IMR-90 (cell line): Measurements from ENCODE around the gene BCAS4. TPM values are rescaled to one million over a fixed set of nuclear protein-coding genes. Genes with fewer than 3 reads are reported as not detected.

Experiments used
- ATAC-seq: fragments of 200-7000 bp; cut with Tn5 transposase; 2 replicates; pipeline ENCODE4 v1.9.1; 2020; ENCODE audit warnings: low read depth, mild to moderate bottlenecking, moderate library complexity
- BruUV-seq: library from RNA; stranded (reverse); fragments of 400-500 nt; replicated peaks from 2 replicates; lab custom pipeline; 2021; lab: Mats Ljungman, UMichigan
- CTCF ChIA-PET: fragments of 300-600 bp; formaldehyde crosslinking; extraction: SDS; loops from one replicate; lab custom pipeline; 2021; ENCODE audit warnings: antibody characterized with exemption; lab: Yijun Ruan, JAX
- POLR2A ChIA-PET: fragments of 300-600 bp; sonication (Branson Sonifier 250); formaldehyde crosslinking; loops from one replicate; lab custom pipeline; 2022; ENCODE audit warnings: antibody characterized with exemption; ENCODE audit not compliant: unreplicated experiment; lab: Charles Lee
- DNase-seq: peaks from one replicate; pipeline ENCODE4 v3.0.0; 2013
- H2AFZ ChIP-seq: replicated peaks from 2 replicates; pipeline ENCODE3; 2013; ENCODE audit warnings: low read length, mild to moderate bottlenecking; ENCODE audit not compliant: poor library complexity
- H2AK5ac ChIP-seq: 2 replicates; pipeline ENCODE4 v1.6.1; 2013; ENCODE audit warnings: low read depth, low read length, inconsistent platforms
- H2AK9ac ChIP-seq: replicated peaks from 2 replicates; pipeline ENCODE3; 2013; ENCODE audit warnings: mild to moderate bottlenecking, low read depth, low read length, moderate library complexity; ENCODE audit not compliant: poor library complexity
- H2BK120ac ChIP-seq: 2 replicates; pipeline ENCODE4 v1.6.1; 2013; ENCODE audit warnings: low read depth, low read length, inconsistent platforms
- H2BK15ac ChIP-seq: 3 replicates; pipeline ENCODE4 v1.6.1; 2013; ENCODE audit warnings: low read depth, low read length, inconsistent platforms
- H2BK20ac ChIP-seq: 2 replicates; pipeline ENCODE4 v1.6.1; 2013; ENCODE audit warnings: low read depth, mild to moderate bottlenecking, inconsistent platforms, low read length, moderate library complexity
- H2BK5ac ChIP-seq: 2 replicates; pipeline ENCODE4 v1.6.1; 2013; ENCODE audit warnings: mild to moderate bottlenecking, low read depth, low read length, inconsistent platforms; ENCODE audit not compliant: poor library complexity, severe bottlenecking
- H3K14ac ChIP-seq: replicated peaks from 2 replicates; pipeline ENCODE4 v1.6.1; 2013; ENCODE audit warnings: low read depth, low read length, inconsistent platforms
- H3K18ac ChIP-seq: 2 replicates; pipeline ENCODE4 v1.6.1; 2013; ENCODE audit warnings: low read depth, low read length, control low read depth
- H3K23ac ChIP-seq: 2 replicates; pipeline ENCODE4 v1.6.1; 2013; ENCODE audit warnings: low read depth, low read length, inconsistent platforms
- H3K27ac ChIP-seq: 2 replicates; pipeline ENCODE4 v1.5.1; 2013; ENCODE audit warnings: mild to moderate bottlenecking, control low read depth, low read length; ENCODE audit not compliant: insufficient read depth
- H3K27me3 ChIP-seq: 2 replicates; pipeline ENCODE4 v1.6.1; 2013; ENCODE audit warnings: low read length; ENCODE audit not compliant: control insufficient read depth, insufficient read depth
- H3K36me3 ChIP-seq: 2 replicates; pipeline ENCODE4 v1.6.1; 2013; ENCODE audit warnings: low read length, mixed read lengths; ENCODE audit not compliant: control insufficient read depth, insufficient read depth
- H3K4ac ChIP-seq: 2 replicates; pipeline ENCODE4 v1.6.1; 2013; ENCODE audit warnings: low read depth, low read length, inconsistent platforms
- H3K4me1 ChIP-seq: 2 replicates; pipeline ENCODE4 v1.6.1; 2013; ENCODE audit warnings: low read length, mixed read lengths; ENCODE audit not compliant: control insufficient read depth, insufficient read depth
- H3K4me2 ChIP-seq: 2 replicates; pipeline ENCODE4 v1.6.1; 2013; ENCODE audit warnings: low read depth, mild to moderate bottlenecking, control low read depth, low read length, moderate library complexity
- H3K4me3 ChIP-seq: 2 replicates; pipeline ENCODE4 v1.5.1; 2013; ENCODE audit warnings: low read depth, mild to moderate bottlenecking, control low read depth, low read length, moderate library complexity; ENCODE audit not compliant: insufficient read depth
- H3K56ac ChIP-seq: 2 replicates; pipeline ENCODE4 v1.6.1; 2013; ENCODE audit warnings: low read length, inconsistent platforms; ENCODE audit not compliant: insufficient read depth; ENCODE audit errors: extremely low read depth
- H3K79me1 ChIP-seq, 2 experiments: 2 replicates each; pipeline ENCODE4 v1.6.1; 2013; ENCODE audit warnings: low read length in 2 of 2, inconsistent platforms in 1 of 2, low read depth in 1 of 2
- H3K9ac ChIP-seq: 2 replicates; pipeline ENCODE4 v1.6.1; 2013; ENCODE audit warnings: low read depth, low read length, control low read depth
- H3K9me1 ChIP-seq: 2 replicates; pipeline ENCODE4 v1.6.1; 2013; ENCODE audit warnings: low read length, inconsistent platforms; ENCODE audit not compliant: insufficient read depth
- H3K9me3 ChIP-seq: 2 replicates; pipeline ENCODE4 v1.6.1; 2013; ENCODE audit warnings: low read length; ENCODE audit not compliant: control insufficient read depth, insufficient read depth
- H4K20me1 ChIP-seq: 2 replicates; pipeline ENCODE4 v1.6.1; 2013; ENCODE audit warnings: low read length, inconsistent platforms; ENCODE audit not compliant: insufficient read depth
- H4K5ac ChIP-seq: 2 replicates; pipeline ENCODE4 v1.6.1; 2013; ENCODE audit warnings: mild to moderate bottlenecking, low read depth, low read length, control low read depth
- H4K8ac ChIP-seq, 2 experiments: 2 replicates each; pipeline ENCODE4 v1.6.1; 2013; ENCODE audit warnings: low read depth in 2 of 2, low read length in 2 of 2, control low read depth in 1 of 2, inconsistent platforms in 1 of 2
- H4K91ac ChIP-seq: 2 replicates; pipeline ENCODE4 v1.6.1; 2013; ENCODE audit warnings: low read depth, low read length, inconsistent platforms; ENCODE audit not compliant: insufficient read depth
- BHLHE40 ChIP-seq: fragments of 150-350 bp; IDR thresholded peaks from 2 replicates; pipeline ENCODE4 v1.6.1; 2016; ENCODE audit warnings: mild to moderate bottlenecking, low read depth, low read length
- CEBPB ChIP-seq: IDR thresholded peaks from 2 replicates; pipeline ENCODE4 v1.6.1; 2012; ENCODE audit warnings: low read depth, low read length, improper control_type of control experiment
- CHD1 ChIP-seq: IDR thresholded peaks from 2 replicates; pipeline ENCODE4 v1.6.1; 2012; ENCODE audit warnings: low read depth, low read length, improper control_type of control experiment
- CTCF ChIP-seq: conservative IDR thresholded peaks from 2 replicates; pipeline ENCODE4 v1.5.1; 2012; ENCODE audit warnings: mild to moderate bottlenecking, low read depth, low read length, improper control_type of control experiment
- ELK1 ChIP-seq: fragments of 150-350 bp; IDR thresholded peaks from 2 replicates; pipeline ENCODE4 v1.6.1; 2016; ENCODE audit warnings: low read depth, mild to moderate bottlenecking, low read length, moderate library complexity, borderline replicate concordance
- FOS ChIP-seq: fragments of 150-350 bp; IDR thresholded peaks from 2 replicates; pipeline ENCODE4 v1.6.1; 2016; ENCODE audit warnings: low read depth, low read length
- MAFK ChIP-seq: IDR thresholded peaks from 2 replicates; pipeline ENCODE4 v1.6.1; 2012; ENCODE audit warnings: low read depth, low read length, improper control_type of control experiment
- MAZ ChIP-seq: IDR thresholded peaks from 2 replicates; pipeline ENCODE4 v1.6.1; 2012; ENCODE audit warnings: low read depth, mild to moderate bottlenecking, low read length, improper control_type of control experiment, moderate library complexity, borderline replicate concordance
- MXI1 ChIP-seq: IDR thresholded peaks from 2 replicates; pipeline ENCODE4 v1.6.1; 2012; ENCODE audit warnings: low read depth, mild to moderate bottlenecking, low read length, moderate library complexity, borderline replicate concordance
- NFE2L2 ChIP-seq: fragments of 150-350 bp; IDR thresholded peaks from 2 replicates; pipeline ENCODE4 v1.6.1; 2016; ENCODE audit warnings: low read depth, mild to moderate bottlenecking, low read length
- POLR2A ChIP-seq: IDR thresholded peaks from 2 replicates; pipeline ENCODE4 v1.6.1; 2012; ENCODE audit warnings: mild to moderate bottlenecking, low read depth, low read length
- RAD21 ChIP-seq: IDR thresholded peaks from 2 replicates; pipeline ENCODE4 v1.6.1; 2012; ENCODE audit warnings: low read length, improper control_type of control experiment
- RCOR1 ChIP-seq: IDR thresholded peaks from 2 replicates; pipeline ENCODE4 v1.6.1; 2012; ENCODE audit warnings: mild to moderate bottlenecking, low read length, improper control_type of control experiment; ENCODE audit not compliant: insufficient replicate concordance
- RFX5 ChIP-seq: IDR thresholded peaks from 2 replicates; pipeline ENCODE4 v1.8.0; 2012; ENCODE audit warnings: low read depth, mild to moderate bottlenecking, low read length, moderate library complexity
- SMC3 ChIP-seq: fragments of 150-350 bp; IDR thresholded peaks from 2 replicates; pipeline ENCODE4 v1.6.1; 2016; ENCODE audit warnings: low read depth, mild to moderate bottlenecking, antibody characterized with exemption, low read length, moderate library complexity
- WGBS, 2 experiments: methylation state at CpG; one replicate each; pipeline versions ENCODE4 v1.1.5 to v1.1.7; 2013; ENCODE audit warnings: missing lambda C conversion rate in 2 of 2; ENCODE audit not compliant: insufficient read length in 1 of 2; ENCODE audit errors: extremely low coverage in 2 of 2; 5-methylcytosine and 5-hydroxymethylcytosine counted together
- dilution Hi-C: fragments of 300-500 bp; cut with HindIII; formaldehyde crosslinking; loops from one replicate; pipeline ENCODE4 v1.14.3; 2018; ENCODE audit warnings: low sequenced_read_pairs; ENCODE audit not compliant: unreplicated experiment
- in situ Hi-C: fragments of 300-500 bp; cut with MboI; formaldehyde crosslinking; loops from 3 replicates; pipeline ENCODE4 v1.14.3; 2019; ENCODE audit warnings: low sequenced_read_pairs, inconsistent platforms, mixed read lengths
- intact Hi-C: fragments of 100-400 bp; cut with micrococcal nuclease; formaldehyde crosslinking; loops from 2 replicates; pipeline ENCODE4 v1.10.0; 2022
- polyA plus RNA-seq, 3 experiments: library from polyadenylated mRNA; depleted of rRNA; stranded (reverse); fragments of >200 nt; gene quantifications; 2 replicates each; pipeline ENCODE4 v1.2.3, GENCODE V29; 2012; ENCODE audit warnings: low replicate concordance in 1 of 3
- total RNA-seq: library from RNA; depleted of rRNA; stranded (reverse); fragments of >200 nt; gene quantifications from 2 replicates; pipeline ENCODE4 v1.2.3, GENCODE V29; 2012
- TF ChIP-seq, protein P1 (sequence below): fragments of 150-350 bp; IDR thresholded peaks from 2 replicates; pipeline ENCODE4 v1.6.1; 2017; ENCODE audit warnings: mild to moderate bottlenecking, antibody characterized with exemption, low read length, low read depth

BCAS4 gene
- total and polyA plus RNA-seq, 2 of the 4 experiments (the other 2 are of a cell fraction), result 42.7 to 47.5 TPM

- no peak overlapping the region for H2BK120ac ChIP-seq
- TF ChIP-seq FOS (no peak), CTCF (no peak), RFX5 (no peak), ELK1 (no peak), MAFK (no peak), RAD21 (no peak), BHLHE40 (no peak), MAZ (no peak), RCOR1 (no peak), CHD1 (no peak), CEBPB (no peak), POLR2A (no peak), MXI1 (no peak), NFE2L2 (no peak), SMC3 (no peak)
- TF ChIP-seq, protein P1, sequence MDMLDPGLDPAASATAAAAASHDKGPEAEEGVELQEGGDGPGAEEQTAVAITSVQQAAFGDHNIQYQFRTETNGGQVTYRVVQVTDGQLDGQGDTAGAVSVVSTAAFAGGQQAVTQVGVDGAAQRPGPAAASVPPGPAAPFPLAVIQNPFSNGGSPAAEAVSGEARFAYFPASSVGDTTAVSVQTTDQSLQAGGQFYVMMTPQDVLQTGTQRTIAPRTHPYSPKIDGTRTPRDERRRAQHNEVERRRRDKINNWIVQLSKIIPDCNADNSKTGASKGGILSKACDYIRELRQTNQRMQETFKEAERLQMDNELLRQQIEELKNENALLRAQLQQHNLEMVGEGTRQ, result no peak
- no peak overlapping the region for H3K56ac ChIP-seq
- no peak overlapping the region for H4K91ac ChIP-seq
- no peak overlapping the region for H3K27ac ChIP-seq
- H3K4ac ChIP-seq, result no peak overlapping the region
- H2AFZ ChIP-seq, result no peak overlapping the region
- no peak overlapping the region for H3K4me3 ChIP-seq
- intact Hi-C loops, result no loop called here
- no peaks in the 10 kb centered on the region for H3K36me3 ChIP-seq
- H3K18ac ChIP-seq, result no peak overlapping the region
- no TSS peak for BruUV-seq
- ChIA-PET CTCF (no interaction called here), POLR2A (no interaction called here)
- no CpG with 5 or more reads among the region's 3 CpGs for WGBS, 2 experiments
- H3K4me2 ChIP-seq, result no peak overlapping the region
- H3K9me1 ChIP-seq, result peaks cover 13% of the 10 kb centered on the region; the same call in 1 of the 2 replicates
- in situ Hi-C loops, result no loop called here
- H3K14ac ChIP-seq, result no peak overlapping the region
- H3K27me3 ChIP-seq, result no peaks in the 10 kb centered on the region
- H3K79me1 ChIP-seq, result peaks cover 0 to 8% of the 10 kb centered on the region in 2 experiments; a peak in 2 of 4 replicates
- ATAC-seq (no peak), DNase-seq (no peak)
- H2BK15ac ChIP-seq, result no peak overlapping the region
- peaks cover 10% of the 10 kb centered on the region; the same call in 1 of the 2 replicates for H4K20me1 ChIP-seq
- no peaks in the 10 kb centered on the region for H3K9me3 ChIP-seq
- no peak overlapping the region for H2AK9ac ChIP-seq
- no peak overlapping the region for H2BK5ac ChIP-seq
- no peak overlapping the region for H3K23ac ChIP-seq
- dilution Hi-C loops, result no loop called here
- no peak overlapping the region for H2AK5ac ChIP-seq
- no peak overlapping the region for H4K5ac ChIP-seq
- H2BK20ac ChIP-seq, result no peak overlapping the region
- H3K4me1 ChIP-seq, result peaks cover 13% of the 10 kb centered on the region
- H3K9ac ChIP-seq, result no peak overlapping the region
- no peak overlapping the region for H4K8ac ChIP-seq
These were observed 67.7 kb downstream of the BCAS4 start for GRCh38 chr20:50862546-50862945.
